Endothelial cell of umbilical vein (primary cell): ENCODE data around the gene PTBP2. TPM values are rescaled to one million over a fixed set of nuclear protein-coding genes. Genes with fewer than 3 reads are reported as not detected.

Source experiments
- BruUV-seq: library from RNA; stranded (reverse); fragments of 400-500 nt; replicated peaks from 2 replicates; lab custom pipeline; 2021; lab: Mats Ljungman, UMichigan
- CTCF ChIA-PET: fragments of 300-600, 350-600 bp; sonication (Branson Sonifier 250); formaldehyde crosslinking; loops from one replicate; lab custom pipeline; 2021; ENCODE audit warnings: antibody characterized with exemption, inconsistent platforms; lab: Charles Lee
- POLR2A ChIA-PET: fragments of 300-600, 350-600 bp; sonication (Branson Sonifier 250); formaldehyde crosslinking; loops from one replicate; lab custom pipeline; 2021; ENCODE audit warnings: antibody characterized with exemption, inconsistent platforms; lab: Charles Lee
- DNase-seq: peaks from one replicate; pipeline ENCODE4 v3.0.0-alpha.2; 2011; ENCODE audit warnings: low read depth, low spot score
- FAIRE-seq: peaks from 2 replicates; lab custom pipeline; 2011; peaks lifted over from hg19 to GRCh38; lab: Jason Lieb, UNC
- H2AFZ ChIP-seq: 2 replicates; pipeline ENCODE4 v1.6.0; 2012; ENCODE audit warnings: low read depth, low read length, control low read depth, inconsistent platforms
- H3K27ac ChIP-seq: 2 replicates; pipeline ENCODE4 v1.5.1; 2011; ENCODE audit warnings: low read depth, mild to moderate bottlenecking, control low read depth, low read length, moderate library complexity; ENCODE audit not compliant: insufficient read depth
- H3K27me3 ChIP-seq, 2 experiments: 2 replicates each; pipeline versions ENCODE4 v1.6.0 to v1.6.1; 2011; ENCODE audit warnings: low read length in 2 of 2, mixed read lengths in 1 of 2; ENCODE audit not compliant: control insufficient read depth in 2 of 2, insufficient read depth in 2 of 2
- H3K36me3 ChIP-seq, 2 experiments: 2 replicates in 1 of 2; 3 replicates in 1 of 2; pipeline ENCODE4 v1.5.1; 2011; ENCODE audit warnings: low read length in 2 of 2, mild to moderate bottlenecking in 1 of 2, moderate library complexity in 1 of 2; ENCODE audit not compliant: control insufficient read depth in 2 of 2, insufficient read depth in 2 of 2; ENCODE audit errors: extremely low read depth in 1 of 2
- H3K4me1 ChIP-seq: 3 replicates; pipeline ENCODE4 v1.5.1; 2011; ENCODE audit warnings: mild to moderate bottlenecking, low read length; ENCODE audit not compliant: control insufficient read depth, insufficient read depth; ENCODE audit errors: extremely low read depth
- H3K4me2 ChIP-seq: 2 replicates; pipeline ENCODE4 v1.6.1; 2011; ENCODE audit warnings: low read length, control low read depth, mixed read lengths; ENCODE audit not compliant: insufficient read depth
- H3K4me3 ChIP-seq, 3 experiments: fragments of 200-600 bp in 1 of 3; sonication (generic), shearing (Covaris generic) in 1 of 3; replicated peaks in 1 of 3; 2 replicates each; pipeline ENCODE4 v1.5.1; 2011 to 2016; ENCODE audit warnings: control low read depth in 3 of 3, low read length in 3 of 3, mild to moderate bottlenecking in 2 of 3, inconsistent platforms in 1 of 3, low read depth in 1 of 3, moderate library complexity in 1 of 3; ENCODE audit not compliant: insufficient read depth in 1 of 3
- H3K79me2 ChIP-seq: 2 replicates; pipeline ENCODE4 v1.6.0; 2012; ENCODE audit warnings: low read length, inconsistent platforms; ENCODE audit not compliant: control insufficient read depth, insufficient read depth
- H3K9ac ChIP-seq: replicated peaks from 2 replicates; pipeline ENCODE3; 2011; ENCODE audit warnings: low read length, control low read depth; ENCODE audit not compliant: insufficient read depth; ENCODE audit errors: extremely low read depth
- H3K9me1 ChIP-seq: replicated peaks from 3 replicates; pipeline ENCODE4 v1.6.0; 2011; ENCODE audit warnings: mild to moderate bottlenecking, low read length; ENCODE audit not compliant: control insufficient read depth, insufficient read depth; ENCODE audit errors: extremely low read depth
- H3K9me3 ChIP-seq: replicated peaks from 2 replicates; pipeline ENCODE4 v1.5.1; 2012; ENCODE audit warnings: low read length, inconsistent platforms; ENCODE audit not compliant: control insufficient read depth, insufficient read depth
- H4K20me1 ChIP-seq: replicated peaks from 2 replicates; pipeline ENCODE3; 2011; ENCODE audit warnings: mild to moderate bottlenecking, low read length; ENCODE audit not compliant: control insufficient read depth, insufficient read depth; ENCODE audit errors: extremely low read depth
- EZH2 ChIP-seq: IDR thresholded peaks from 2 replicates; pipeline ENCODE4 v1.6.1; 2012; ENCODE audit warnings: borderline replicate concordance, low read depth, mild to moderate bottlenecking, moderate library complexity, low read length, inconsistent platforms; ENCODE audit not compliant: severe bottlenecking
- FOS ChIP-seq: IDR thresholded peaks from 2 replicates; pipeline ENCODE4 v1.6.1; 2011; ENCODE audit warnings: mild to moderate bottlenecking, low read length, moderate library complexity, borderline replicate concordance; ENCODE audit not compliant: insufficient read depth
- GATA2 ChIP-seq: IDR thresholded peaks from 2 replicates; pipeline ENCODE4 v1.7.0; 2011; ENCODE audit warnings: low read depth, mild to moderate bottlenecking, moderate library complexity, mixed read lengths, low read length; ENCODE audit not compliant: insufficient read length, insufficient read depth
- JUN ChIP-seq: IDR thresholded peaks from 2 replicates; pipeline ENCODE4 v1.6.1; 2011; ENCODE audit warnings: borderline replicate concordance, low read depth; ENCODE audit not compliant: insufficient read length, insufficient read depth
- MAX ChIP-seq: IDR thresholded peaks from 2 replicates; pipeline ENCODE4 v1.6.1; 2011; ENCODE audit not compliant: insufficient read depth, insufficient read length
- MYC ChIP-seq: IDR thresholded peaks from one replicate; pipeline ENCODE4 v1.6.1; 2011; ENCODE audit warnings: mild to moderate bottlenecking, low read depth, low read length
- POLR2A ChIP-seq: IDR thresholded peaks from 2 replicates; pipeline ENCODE4 v1.6.1; 2012; ENCODE audit warnings: low read depth, mild to moderate bottlenecking, control low read depth, low read length
- POLR2AphosphoS5 ChIP-seq: IDR thresholded peaks from 2 replicates; pipeline ENCODE4 v1.6.1; 2012; ENCODE audit warnings: low read depth, mild to moderate bottlenecking, control low read depth, low read length, moderate library complexity; ENCODE audit not compliant: insufficient read depth
- dilution Hi-C: fragments of 300-500 bp; cut with MboI; formaldehyde crosslinking; loops from one replicate; pipeline ENCODE4 v1.15.0; 2019; ENCODE audit warnings: low sequenced_read_pairs; ENCODE audit not compliant: extremely low pct_ligation_motif_present
- intact Hi-C: fragments of 100-400 bp; cut with micrococcal nuclease; formaldehyde crosslinking; loops from one replicate; pipeline ENCODE4 v1.10.0; 2022
- polyA plus RNA-seq, 4 experiments: library from polyadenylated mRNA; depleted of rRNA in 3 of 4; stranded (reverse) in 3 of 4; unstranded in 1 of 4; fragments of >200 nt; gene quantifications; 2 replicates each; pipeline versions ENCODE4 v1.2.1 to v1.2.3, GENCODE V29; 2011 to 2012; ENCODE audit warnings: missing spikeins in 1 of 4
- total RNA-seq: library from RNA; stranded (reverse); gene quantifications from 2 replicates; pipeline ENCODE4 v1.2.3, GENCODE V29; 2021
- TF ChIP-seq, protein P1 (sequence below), 2 donors: IDR thresholded peaks; 1 replicate in 1 of 2; 2 replicates in 1 of 2; pipeline ENCODE4 v1.5.1; 2011; ENCODE audit warnings: low read length in 2 of 2, mild to moderate bottlenecking in 2 of 2, moderate library complexity in 2 of 2, control low read depth in 1 of 2, inconsistent platforms in 1 of 2, low read depth in 1 of 2; ENCODE audit not compliant: insufficient read depth in 1 of 2; ENCODE audit errors: extremely low read depth in 1 of 2

The PTBP2 gene
- total and polyA plus RNA-seq, 2 donors (not counting 3 experiments of a cell fraction or from before 2014, with no cell fraction given) = 7.7 to 27.0 TPM

GRCh38 chr1:96721053-96721415 is 550 bp upstream of the PTBP2 start:
- Histone ChIP-seq H3K4me3 (peak overlapping the region; percentile 43 to 93 (median 52)), H3K9ac (peak overlapping the region; percentile 98), H4K20me1 (peaks cover 4% of the 10 kb centered on the region), H3K27ac (peak overlapping the region; percentile 38), H3K27me3 (no peaks in the 10 kb centered on the region), H3K79me2 (peaks cover 42% of the 10 kb centered on the region), H2AFZ (peak overlapping the region; percentile 99), H3K4me2 (peak overlapping the region; percentile 93), H3K4me1 (peaks cover 23% of the 10 kb centered on the region), H3K9me3 (no peaks in the 10 kb centered on the region), H3K36me3 (peaks cover 0 to 3% of the 10 kb centered on the region in 2 experiments), H3K9me1 (no peaks in the 10 kb centered on the region)
- DNase-seq (no peak), FAIRE-seq (no peak)
- dilution Hi-C loops (no loop called here), intact Hi-C loops (loop anchor here (5.0 to 10.0 kb wide), 3 partner anchors 349 to 1326 kb away; no protein-coding TSS in a partner anchor)
- ChIA-PET CTCF (interaction anchor here (1.2 kb wide), 1 partner anchor 485 kb away, joined by 6 read pairs; no protein-coding TSS in a partner anchor), POLR2A (interaction anchor here (1.0 kb wide), 1 partner anchor 21 kb away, joined by 3 read pairs; no protein-coding TSS in a partner anchor)
- TF ChIP-seq GATA2 (no peak), FOS (no peak), MAX (no peak), JUN (no peak), POLR2A (no peak), EZH2 (no peak), MYC (no peak), POLR2AphosphoS5 (no peak)
- TF ChIP-seq, protein P1, sequence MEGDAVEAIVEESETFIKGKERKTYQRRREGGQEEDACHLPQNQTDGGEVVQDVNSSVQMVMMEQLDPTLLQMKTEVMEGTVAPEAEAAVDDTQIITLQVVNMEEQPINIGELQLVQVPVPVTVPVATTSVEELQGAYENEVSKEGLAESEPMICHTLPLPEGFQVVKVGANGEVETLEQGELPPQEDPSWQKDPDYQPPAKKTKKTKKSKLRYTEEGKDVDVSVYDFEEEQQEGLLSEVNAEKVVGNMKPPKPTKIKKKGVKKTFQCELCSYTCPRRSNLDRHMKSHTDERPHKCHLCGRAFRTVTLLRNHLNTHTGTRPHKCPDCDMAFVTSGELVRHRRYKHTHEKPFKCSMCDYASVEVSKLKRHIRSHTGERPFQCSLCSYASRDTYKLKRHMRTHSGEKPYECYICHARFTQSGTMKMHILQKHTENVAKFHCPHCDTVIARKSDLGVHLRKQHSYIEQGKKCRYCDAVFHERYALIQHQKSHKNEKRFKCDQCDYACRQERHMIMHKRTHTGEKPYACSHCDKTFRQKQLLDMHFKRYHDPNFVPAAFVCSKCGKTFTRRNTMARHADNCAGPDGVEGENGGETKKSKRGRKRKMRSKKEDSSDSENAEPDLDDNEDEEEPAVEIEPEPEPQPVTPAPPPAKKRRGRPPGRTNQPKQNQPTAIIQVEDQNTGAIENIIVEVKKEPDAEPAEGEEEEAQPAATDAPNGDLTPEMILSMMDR (IDR thresholded peaks at IDR 0.05; ENCODE audit: extremely low read depth in 1 of 2, insufficient read depth in 1 of 2, low read depth in 1 of 2, low read length in 2 of 2) = no peak
- BruUV-seq = no TSS peak
